ENCODE results near the gene HACE1.

HACE1 gene

GRCh38 chr6:104713982-104714381 is 145.7 kb downstream of the HACE1 start:
- Histone ChIP-seq H3K79me2 (ENCODE audit: insufficient read depth, low read length) (no peaks in the 10 kb centered on the region), H4K20me1 (ENCODE audit: insufficient read depth, low read length, poor library complexity, severe bottlenecking) (no peaks in the 10 kb centered on the region), H3K4me1 (ENCODE audit: insufficient read depth, low read length, poor library complexity, severe bottlenecking) (no peaks in the 10 kb centered on the region), H3K4me2 (ENCODE audit: low read depth, low read length, poor library complexity, severe bottlenecking) (no peak overlapping the region), H3K9ac (ENCODE audit: low read depth, low read length, poor library complexity, severe bottlenecking) (no peak overlapping the region), H3K27me3 (ENCODE audit: insufficient read depth, low read length, poor library complexity, severe bottlenecking) (no peaks in the 10 kb centered on the region), H3K36me3 (ENCODE audit: insufficient read depth, low read length) (no peaks in the 10 kb centered on the region; the same call in 1 of the 2 replicates), H2AFZ (ENCODE audit: low read length) (no peak overlapping the region), H3K9me3 (ENCODE audit: insufficient read depth, low read depth, low read length) (no peaks in the 10 kb centered on the region), H3F3A (ENCODE audit: low read depth) (no peaks in the 10 kb centered on the region), H3K4me3 (ENCODE audit: low read length, poor library complexity, severe bottlenecking) (no peak overlapping the region), H3K9me2 (replicated peaks; ENCODE audit: low read depth, low read length) (no peaks in the 10 kb centered on the region)
- no peak for TF ChIP-seq CTCF (conservative IDR thresholded peaks at IDR 0.05; ENCODE audit: low read length)
- no peak for TF ChIP-seq EZH2phosphoT487 (IDR thresholded peaks at IDR 0.05; ENCODE audit: borderline replicate concordance)

- Histone ChIP-seq H3K79me2 (ENCODE audit: insufficient read depth, low read length) (no peaks in the 10 kb centered on the region), H3K4me1 (ENCODE audit: insufficient read depth, low read length, poor library complexity, severe bottlenecking) (peaks cover 6% of the 10 kb centered on the region), H3K27me3 (ENCODE audit: insufficient read depth, low read length, poor library complexity, severe bottlenecking) (no peaks in the 10 kb centered on the region), H3F3A (ENCODE audit: low read depth) (no peaks in the 10 kb centered on the region), H3K4me3 (ENCODE audit: low read length, poor library complexity, severe bottlenecking) (no peak overlapping the region), H3K4me2 (ENCODE audit: low read depth, low read length, poor library complexity, severe bottlenecking) (no peak overlapping the region), H3K9me2 (replicated peaks; ENCODE audit: low read depth, low read length) (no peaks in the 10 kb centered on the region), H3K9ac (ENCODE audit: low read depth, low read length, poor library complexity, severe bottlenecking) (no peak overlapping the region), H4K20me1 (ENCODE audit: insufficient read depth, low read length, poor library complexity, severe bottlenecking) (no peaks in the 10 kb centered on the region), H3K9me3 (ENCODE audit: insufficient read depth, low read depth, low read length) (no peaks in the 10 kb centered on the region), H2AFZ (ENCODE audit: low read length) (no peak overlapping the region), H3K36me3 (ENCODE audit: insufficient read depth, low read length) (no peaks in the 10 kb centered on the region; the same call in 1 of the 2 replicates)
- TF ChIP-seq CTCF (conservative IDR thresholded peaks at IDR 0.05; ENCODE audit: low read length) (no peak), EZH2phosphoT487 (IDR thresholded peaks at IDR 0.05; ENCODE audit: borderline replicate concordance) (no peak)
Measured at GRCh38 chr6:104711371-104711770, 148.3 kb downstream of the HACE1 start.

- Histone ChIP-seq H3K4me1 (ENCODE audit: insufficient read depth, low read length, poor library complexity, severe bottlenecking) (peaks cover 13% of the 10 kb centered on the region), H3K4me2 (ENCODE audit: low read depth, low read length, poor library complexity, severe bottlenecking) (no peak overlapping the region)
Measured at GRCh38 chr6:104710543-104711335, 149.0 kb downstream of the HACE1 start.

More at GRCh38 chr6:104710543-104711335, 149.0 kb downstream of the HACE1 start:
- Histone ChIP-seq H3K9me2 (replicated peaks; ENCODE audit: low read depth, low read length) (no peaks in the 10 kb centered on the region), H3K36me3 (ENCODE audit: insufficient read depth, low read length) (no peaks in the 10 kb centered on the region; the same call in 1 of the 2 replicates), H2AFZ (ENCODE audit: low read length) (no peak overlapping the region), H4K20me1 (ENCODE audit: insufficient read depth, low read length, poor library complexity, severe bottlenecking) (no peaks in the 10 kb centered on the region), H3K9me3 (ENCODE audit: insufficient read depth, low read depth, low read length) (no peaks in the 10 kb centered on the region), H3K27me3 (ENCODE audit: insufficient read depth, low read length, poor library complexity, severe bottlenecking) (no peaks in the 10 kb centered on the region), H3K9ac (ENCODE audit: low read depth, low read length, poor library complexity, severe bottlenecking) (no peak overlapping the region), H3K4me3 (ENCODE audit: low read length, poor library complexity, severe bottlenecking) (no peak overlapping the region), H3K79me2 (ENCODE audit: insufficient read depth, low read length) (no peaks in the 10 kb centered on the region), H3F3A (ENCODE audit: low read depth) (no peaks in the 10 kb centered on the region)
- no peak for TF ChIP-seq EZH2phosphoT487 (IDR thresholded peaks at IDR 0.05; ENCODE audit: borderline replicate concordance)
- no peak for TF ChIP-seq CTCF (conservative IDR thresholded peaks at IDR 0.05; ENCODE audit: low read length)

Data from Loucy (cell line).